GM12878 (cell line): ENCODE data around the gene GEMIN8. TPM values are rescaled to one million over a fixed set of nuclear protein-coding genes. Genes with fewer than 3 reads are reported as not detected.

ENCODE experiments used
- ATAC-seq: fragments of 200-7000 bp; cut with Tn5 transposase; 3 replicates; pipeline ENCODE4 v1.9.1; 2020; ENCODE audit warnings: mild to moderate bottlenecking, moderate library complexity
- BruUV-seq: library from RNA; stranded (reverse); fragments of 400-500 nt; replicated peaks from 2 replicates; lab custom pipeline; 2021; lab: Mats Ljungman, UMichigan
- CTCF ChIA-PET: fragments of 300-600 bp; sonication (Branson Sonifier 250); formaldehyde crosslinking; extraction: SDS; loops from one replicate; lab custom pipeline; 2021; ENCODE audit warnings: inconsistent platforms; lab: Yijun Ruan, JAX
- POLR2A ChIA-PET: fragments of 350-600 bp; formaldehyde crosslinking; extraction: SDS; loops from one replicate; lab custom pipeline; 2021; ENCODE audit warnings: inconsistent platforms; lab: Charles Lee
- RAD21 ChIA-PET: fragments of 300-600 bp; sonication (Branson Sonifier 250); formaldehyde crosslinking; loops from one replicate; lab custom pipeline; 2023; ENCODE audit warnings: antibody characterized with exemption; ENCODE audit not compliant: unreplicated experiment; lab: Charles Lee
- SMC1A ChIA-PET: fragments of 300-600 bp; sonication (Branson Sonifier 250); formaldehyde crosslinking; loops from one replicate; lab custom pipeline; 2023; ENCODE audit not compliant: unreplicated experiment, uncharacterized antibody; lab: Charles Lee
- DNase-seq: peaks from one replicate; pipeline ENCODE4 v3.0.0-alpha.2; 2011; ENCODE audit warnings: low read depth, low spot score
- FAIRE-seq: peaks from 3 replicates; lab custom pipeline; 2011; peaks lifted over from hg19 to GRCh38; lab: Jason Lieb, UNC
- H2AFZ ChIP-seq: 2 replicates; pipeline ENCODE4 v1.6.0; 2011; ENCODE audit warnings: low read depth, low read length, control low read depth; ENCODE audit not compliant: control insufficient read depth
- H3K27ac ChIP-seq: 2 replicates; pipeline ENCODE4 v1.5.1; 2011; ENCODE audit warnings: control low read depth; ENCODE audit not compliant: control insufficient read depth, insufficient read depth
- H3K27me3 ChIP-seq, 2 experiments: replicated peaks in 1 of 2; 2 replicates each; pipeline versions ENCODE4 v1.6.0 to v1.6.1; 2011; ENCODE audit warnings: low read length in 1 of 2; ENCODE audit not compliant: control insufficient read depth in 2 of 2, insufficient read depth in 2 of 2
- H3K36me3 ChIP-seq, 2 experiments: 2 replicates each; pipeline ENCODE4 v1.5.1; 2011; ENCODE audit warnings: low read length in 1 of 2; ENCODE audit not compliant: control insufficient read depth in 2 of 2, insufficient read depth in 2 of 2
- H3K4me1 ChIP-seq: 2 replicates; pipeline ENCODE4 v1.6.1; 2011; ENCODE audit warnings: mild to moderate bottlenecking, low read length, moderate library complexity, mixed read lengths; ENCODE audit not compliant: control insufficient read depth, insufficient read depth
- H3K4me2 ChIP-seq: 2 replicates; pipeline ENCODE4 v1.6.0; 2011; ENCODE audit warnings: control low read depth; ENCODE audit not compliant: control insufficient read depth, insufficient read depth
- H3K4me3 ChIP-seq: fragments of 200-600 bp; sonication (generic); 2 replicates; pipeline ENCODE4 v1.5.1; 2016
- H3K79me2 ChIP-seq: 2 replicates; pipeline ENCODE4 v1.6.0; 2011; ENCODE audit warnings: low read length; ENCODE audit not compliant: control insufficient read depth, insufficient read depth
- H3K9ac ChIP-seq: 2 replicates; pipeline ENCODE4 v1.8.0; 2011; ENCODE audit warnings: low read length, control low read depth, mixed read lengths; ENCODE audit not compliant: control insufficient read depth, insufficient read depth
- H3K9me3 ChIP-seq: replicated peaks from 3 replicates; pipeline ENCODE4 v1.5.1; 2011; ENCODE audit warnings: mild to moderate bottlenecking, low read length; ENCODE audit not compliant: control insufficient read depth, insufficient read depth
- H4K20me1 ChIP-seq: 2 replicates; pipeline ENCODE4 v1.6.0; 2011; ENCODE audit not compliant: control insufficient read depth, insufficient read depth
- ATF7 ChIP-seq: fragments of 450-650 bp; IDR thresholded peaks from 2 replicates; pipeline ENCODE4 v1.6.1; 2016; ENCODE audit warnings: low read depth, mild to moderate bottlenecking
- EP300 ChIP-seq, 2 experiments: fragments of 150-350 bp in 1 of 2; IDR thresholded peaks; 2 replicates each; pipeline ENCODE4 v1.6.1; 2011 to 2012; ENCODE audit warnings: low read depth in 2 of 2, low read length in 2 of 2, borderline replicate concordance in 1 of 2, improper control_type of control experiment in 1 of 2, inconsistent platforms in 1 of 2; ENCODE audit not compliant: control insufficient read depth in 1 of 2
- MEF2A ChIP-seq: IDR thresholded peaks from 2 replicates; pipeline ENCODE4 v1.6.1; 2011; ENCODE audit warnings: low read depth, mild to moderate bottlenecking, low read length, moderate library complexity; ENCODE audit not compliant: insufficient read depth
- MTA3 ChIP-seq: IDR thresholded peaks from 2 replicates; pipeline ENCODE4 v1.6.1; 2012; ENCODE audit warnings: low read length, inconsistent platforms, borderline replicate concordance
- POLR2A ChIP-seq: IDR thresholded peaks from 2 replicates; pipeline ENCODE4 v1.6.1; 2011; ENCODE audit warnings: low read depth, mild to moderate bottlenecking, low read length
- RFX5 ChIP-seq: IDR thresholded peaks from 2 replicates; pipeline ENCODE4 v1.6.1; 2011; ENCODE audit warnings: low read depth, low read length, improper control_type of control experiment
- SIN3A ChIP-seq: IDR thresholded peaks from 2 replicates; pipeline ENCODE4 v1.6.1; 2012; ENCODE audit warnings: low read depth, low read length, improper control_type of control experiment
- ZNF207 ChIP-seq: fragments of 450-650 bp; IDR thresholded peaks from 2 replicates; pipeline ENCODE4 v1.6.1; 2014; ENCODE audit warnings: antibody characterized with exemption, mild to moderate bottlenecking, borderline replicate concordance
- WGBS: methylation state at CpG from one replicate; pipeline ENCODE4 v1.1.6; 2016; ENCODE audit warnings: low lambda C conversion rate; ENCODE audit not compliant: insufficient replicate concordance, insufficient coverage; ENCODE audit errors: missing lambda C conversion rate; 5-methylcytosine and 5-hydroxymethylcytosine counted together
- in situ Hi-C: fragments of 300-500 bp; cut with MboI; formaldehyde crosslinking; loops from 9 replicates; pipeline ENCODE4 v1.14.3; 2018; ENCODE audit warnings: mixed read lengths
- intact Hi-C: fragments of 100-400 bp; cut with micrococcal nuclease; formaldehyde crosslinking; loops from one replicate; pipeline ENCODE4 v1.14.2; 2022; ENCODE audit not compliant: unreplicated experiment
- polyA plus RNA-seq, 11 experiments: library from polyadenylated mRNA; depleted of rRNA in 4 of 11; unstranded in 6 of 11; stranded (reverse) in 5 of 11; fragments of >200 nt; fragmentation: Nextera tagmentation in 4 of 11; fragmentation: Illumina TruSeq in 1 of 11; extraction: Ambion mirVana in 4 of 11; extraction: Trizol in 1 of 11; gene quantifications; 1 replicate in 1 of 11; 2 replicates in 10 of 11; pipeline versions ENCODE4 v1.2.1 to v1.2.3, GENCODE V29; 2011 to 2016; ENCODE audit warnings: inconsistent platforms in 2 of 11, missing spikeins in 2 of 11, low read depth in 1 of 11
- total RNA-seq, 4 experiments: library from RNA; depleted of rRNA in 3 of 4; stranded (reverse); fragments of >200 nt in 3 of 4; fragmentation: Illumina TruSeq in 1 of 4; extraction: Trizol in 1 of 4; gene quantifications; 2 replicates each; pipeline versions ENCODE4 v1.2.1 to v1.2.3, GENCODE V29; 2013 to 2021
- TF ChIP-seq, protein P1 (sequence below): IDR thresholded peaks from 2 replicates; pipeline ENCODE4 v1.6.1; 2011; ENCODE audit warnings: borderline replicate concordance, low read depth, mild to moderate bottlenecking, moderate library complexity, mixed read lengths, low read length; ENCODE audit not compliant: insufficient read depth; ENCODE audit errors: extremely low read length
- TF ChIP-seq, protein P2 (sequence below): fragments of 450-650 bp; IDR thresholded peaks from 2 replicates; pipeline ENCODE4 v1.6.1; 2018; ENCODE audit warnings: mild to moderate bottlenecking, low read depth, moderate library complexity; ENCODE audit not compliant: partially characterized antibody
- TF ChIP-seq, protein P3 (sequence below): fragments of 450-650 bp; conservative IDR thresholded peaks from 2 replicates; pipeline ENCODE4 v1.6.1; 2017; ENCODE audit warnings: mild to moderate bottlenecking, moderate library complexity

The GEMIN8 gene
- total and polyA plus RNA-seq, 10 of the 15 experiments (the other 5 are each of a cell fraction or from before 2014, with no cell fraction given): 18.4 to 87.0 (median 27.7) TPM

- in situ Hi-C loops (loop anchor here (5.0 to 10.0 kb wide), 3 partner anchors 378 to 1115 kb away; partner anchors contain the start of gene TCEANC), intact Hi-C loops (no loop called here)
- Histone ChIP-seq H3K27ac (peak overlapping the region; percentile 77), H3K4me3 (peak overlapping the region; percentile 81), H2AFZ (peak overlapping the region; percentile 42), H4K20me1 (no peaks in the 10 kb centered on the region), H3K4me2 (peak overlapping the region; percentile 40), H3K9me3 (no peaks in the 10 kb centered on the region; the same call in 2 of the 3 replicates), H3K9ac (peak overlapping the region; percentile 79), H3K36me3 (no peaks in the 10 kb centered on the region), H3K4me1 (peaks cover 6% of the 10 kb centered on the region), H3K27me3 (no peaks in the 10 kb centered on the region), H3K79me2 (peaks cover 15% of the 10 kb centered on the region)
- TF ChIP-seq ZNF207 (no peak), RFX5 (no peak), MTA3 (no peak), MEF2A (0 out of 2 replicates have a peak, but pooled peaks have one; percentile 10), POLR2A (no peak), EP300 (IDR thresholded peaks at IDR 0.05; ENCODE audit: borderline replicate concordance in 1 of 2, control insufficient read depth in 1 of 2, low read depth in 2 of 2, low read length in 2 of 2) (0 out of 4 replicates have a peak, but pooled peaks of 1 of the 2 experiments have one; percentile 2), ATF7 (no peak), SIN3A (no peak)
- TF ChIP-seq, protein P1, sequence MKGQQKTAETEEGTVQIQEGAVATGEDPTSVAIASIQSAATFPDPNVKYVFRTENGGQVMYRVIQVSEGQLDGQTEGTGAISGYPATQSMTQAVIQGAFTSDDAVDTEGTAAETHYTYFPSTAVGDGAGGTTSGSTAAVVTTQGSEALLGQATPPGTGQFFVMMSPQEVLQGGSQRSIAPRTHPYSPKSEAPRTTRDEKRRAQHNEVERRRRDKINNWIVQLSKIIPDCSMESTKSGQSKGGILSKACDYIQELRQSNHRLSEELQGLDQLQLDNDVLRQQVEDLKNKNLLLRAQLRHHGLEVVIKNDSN: no peak
- TF ChIP-seq, protein P2, sequence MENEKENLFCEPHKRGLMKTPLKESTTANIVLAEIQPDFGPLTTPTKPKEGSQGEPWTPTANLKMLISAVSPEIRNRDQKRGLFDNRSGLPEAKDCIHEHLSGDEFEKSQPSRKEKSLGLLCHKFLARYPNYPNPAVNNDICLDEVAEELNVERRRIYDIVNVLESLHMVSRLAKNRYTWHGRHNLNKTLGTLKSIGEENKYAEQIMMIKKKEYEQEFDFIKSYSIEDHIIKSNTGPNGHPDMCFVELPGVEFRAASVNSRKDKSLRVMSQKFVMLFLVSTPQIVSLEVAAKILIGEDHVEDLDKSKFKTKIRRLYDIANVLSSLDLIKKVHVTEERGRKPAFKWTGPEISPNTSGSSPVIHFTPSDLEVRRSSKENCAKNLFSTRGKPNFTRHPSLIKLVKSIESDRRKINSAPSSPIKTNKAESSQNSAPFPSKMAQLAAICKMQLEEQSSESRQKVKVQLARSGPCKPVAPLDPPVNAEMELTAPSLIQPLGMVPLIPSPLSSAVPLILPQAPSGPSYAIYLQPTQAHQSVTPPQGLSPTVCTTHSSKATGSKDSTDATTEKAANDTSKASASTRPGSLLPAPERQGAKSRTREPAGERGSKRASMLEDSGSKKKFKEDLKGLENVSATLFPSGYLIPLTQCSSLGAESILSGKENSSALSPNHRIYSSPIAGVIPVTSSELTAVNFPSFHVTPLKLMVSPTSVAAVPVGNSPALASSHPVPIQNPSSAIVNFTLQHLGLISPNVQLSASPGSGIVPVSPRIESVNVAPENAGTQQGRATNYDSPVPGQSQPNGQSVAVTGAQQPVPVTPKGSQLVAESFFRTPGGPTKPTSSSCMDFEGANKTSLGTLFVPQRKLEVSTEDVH: no peak
- TF ChIP-seq, protein P3, sequence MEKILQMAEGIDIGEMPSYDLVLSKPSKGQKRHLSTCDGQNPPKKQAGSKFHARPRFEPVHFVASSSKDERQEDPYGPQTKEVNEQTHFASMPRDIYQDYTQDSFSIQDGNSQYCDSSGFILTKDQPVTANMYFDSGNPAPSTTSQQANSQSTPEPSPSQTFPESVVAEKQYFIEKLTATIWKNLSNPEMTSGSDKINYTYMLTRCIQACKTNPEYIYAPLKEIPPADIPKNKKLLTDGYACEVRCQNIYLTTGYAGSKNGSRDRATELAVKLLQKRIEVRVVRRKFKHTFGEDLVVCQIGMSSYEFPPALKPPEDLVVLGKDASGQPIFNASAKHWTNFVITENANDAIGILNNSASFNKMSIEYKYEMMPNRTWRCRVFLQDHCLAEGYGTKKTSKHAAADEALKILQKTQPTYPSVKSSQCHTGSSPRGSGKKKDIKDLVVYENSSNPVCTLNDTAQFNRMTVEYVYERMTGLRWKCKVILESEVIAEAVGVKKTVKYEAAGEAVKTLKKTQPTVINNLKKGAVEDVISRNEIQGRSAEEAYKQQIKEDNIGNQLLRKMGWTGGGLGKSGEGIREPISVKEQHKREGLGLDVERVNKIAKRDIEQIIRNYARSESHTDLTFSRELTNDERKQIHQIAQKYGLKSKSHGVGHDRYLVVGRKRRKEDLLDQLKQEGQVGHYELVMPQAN: no peak
- DNase-seq (no peak), ATAC-seq (peak; percentile 8; the same call in 1 of the 3 replicates), FAIRE-seq (no peak)
- ChIA-PET POLR2A (interaction anchor here (1.3 to 2.3 kb wide), 2 partner anchors 132 to 333 kb away, joined by 7 read pairs; no protein-coding TSS in a partner anchor), SMC1A (interaction anchor here (1.4 to 2.8 kb wide), 6 partner anchors 11 to 1216 kb away, joined by 6 to 19 read pairs (median 10); no protein-coding TSS in a partner anchor), RAD21 (interaction anchor here (0.9 to 5.2 kb wide), 7 partner anchors 132 to 938 kb away, joined by 3 to 28 read pairs (median 4); partner anchors contain the start of genes OFD1 and TRAPPC2), CTCF (interaction anchor here (0.9 to 1.9 kb wide), 7 partner anchors 9 to 523 kb away, joined by 3 to 6 read pairs (median 3); no protein-coding TSS in a partner anchor)
- TSS peak; percentile 87 for BruUV-seq
- WGBS: under 1% methylated on average over 7 of the region's 7 CpGs
Measured at GRCh38 chrX:14030174-14030530, 460 bp upstream of the GEMIN8 start.
